NCI-H510A (cell line): ENCODE measurements around the gene ZBP1.

Source experiments
- DNase-seq: peaks from one replicate; lab custom pipeline; 2025; lab: John Stamatoyannopoulos, UW

The ZBP1 gene

GRCh38 chr20:57571782-57572416 is 48.3 kb downstream of the ZBP1 start:
- no peak for DNase-seq

DNA sequence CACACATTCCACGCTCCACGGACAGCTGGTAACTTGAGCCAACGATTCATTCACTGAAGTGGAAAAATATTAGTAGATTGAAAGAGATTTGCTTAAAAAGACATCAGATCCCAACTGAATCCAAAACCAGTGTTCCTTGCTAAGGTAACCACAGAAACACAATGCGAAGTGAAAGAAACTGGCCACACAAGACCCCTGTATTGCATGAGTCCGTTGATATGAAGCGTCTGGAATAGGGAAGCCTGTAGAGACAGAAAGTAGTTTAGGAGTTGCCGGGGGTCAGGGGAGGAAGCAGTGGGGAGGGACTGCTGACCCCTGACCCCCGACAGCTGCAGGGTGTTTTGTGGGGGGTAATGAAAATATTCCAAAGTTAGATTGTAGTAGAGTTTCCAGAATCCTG is 49.3 kb downstream of the ZBP1 start:
- DNase-seq: no peak

DNA sequence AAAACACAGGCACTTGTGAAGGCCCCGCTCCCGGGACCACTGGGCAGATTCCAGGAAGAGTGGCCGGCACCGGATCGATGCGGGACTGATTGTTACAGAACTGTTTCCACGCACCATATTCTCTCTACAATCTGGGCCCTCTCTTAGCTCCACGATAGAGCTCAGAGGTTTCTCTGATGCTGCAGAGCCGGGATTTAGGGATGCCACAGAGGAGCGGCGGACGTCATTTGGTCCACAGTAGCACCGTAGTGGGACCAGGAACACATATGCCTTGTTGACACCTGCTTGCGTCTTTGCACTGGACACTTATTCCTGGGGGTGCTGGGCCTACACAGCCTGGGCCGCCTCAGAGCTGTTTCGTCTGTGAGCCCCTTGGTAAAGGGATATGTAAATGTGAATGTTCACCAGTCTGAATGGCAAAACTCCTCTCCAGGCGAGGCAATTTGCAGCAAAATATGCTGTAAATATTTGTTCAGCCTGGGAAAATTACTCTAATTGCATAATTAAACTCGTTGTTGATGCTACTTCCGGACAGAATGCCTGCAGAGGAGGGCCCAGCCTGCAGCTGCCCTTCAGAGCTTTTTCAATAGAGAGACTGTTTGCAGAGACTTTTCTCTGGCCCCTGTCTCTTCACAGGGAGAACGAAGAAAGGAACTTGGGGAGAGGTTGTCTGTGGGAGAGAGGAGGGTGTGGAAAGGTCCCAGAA is 49.9 kb downstream of the ZBP1 start:
- no peak for DNase-seq

DNA sequence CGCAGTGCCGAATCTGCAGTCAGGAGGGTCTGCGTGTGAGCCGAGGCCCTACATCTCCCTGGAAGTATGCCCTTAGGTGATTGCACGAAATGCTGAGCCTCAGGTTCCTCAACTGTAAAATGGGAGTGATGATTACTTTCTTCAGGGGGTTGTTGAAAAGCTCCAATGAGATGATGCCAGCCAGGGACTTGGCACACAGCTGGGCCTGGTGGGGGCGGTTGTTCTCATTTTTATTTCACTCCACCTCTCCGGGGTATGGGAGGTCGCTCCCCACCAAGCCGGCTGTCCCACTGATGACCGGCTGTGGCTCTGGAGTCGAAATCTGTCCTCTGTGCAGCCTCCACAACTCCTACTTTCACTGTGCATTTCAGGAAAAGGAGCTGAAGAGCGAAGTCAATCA is 51.3 kb downstream of the ZBP1 start:
- DNase-seq: no peak

GRCh38 chr20:57568088-57568896 is 51.9 kb downstream of the ZBP1 start:
- DNase-seq: no peak

DNA sequence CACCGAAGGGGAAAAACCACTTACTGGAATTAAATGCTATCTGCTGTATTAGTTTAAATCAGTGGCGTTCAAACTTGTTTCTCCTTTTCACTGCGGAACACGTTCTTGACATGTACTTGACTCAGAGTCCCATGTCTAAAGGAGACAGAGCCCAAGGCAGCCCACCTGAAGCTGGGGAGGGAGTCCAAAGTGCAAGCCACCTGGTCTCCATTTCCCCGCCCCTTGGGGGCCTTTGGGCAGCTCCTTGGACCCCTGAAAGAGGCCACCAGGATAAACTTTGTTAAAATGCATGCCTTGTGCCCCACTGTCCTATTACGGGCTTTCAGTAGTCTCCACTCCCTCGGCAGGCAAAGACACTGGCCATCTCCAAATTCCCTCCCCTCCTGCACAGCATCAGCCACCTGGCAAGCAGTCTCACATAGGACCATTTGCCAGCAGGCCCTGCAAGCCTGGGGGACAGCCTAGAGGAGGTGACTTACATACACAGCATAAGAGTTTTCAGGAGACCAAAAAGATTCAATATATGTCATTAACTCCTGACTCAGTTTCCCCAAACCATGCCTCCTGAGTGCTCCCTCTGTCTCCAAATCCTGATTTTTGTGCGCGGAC is 52.7 kb downstream of the ZBP1 start:
- DNase-seq: no peak

- no peak for DNase-seq
These were observed 53.3 kb downstream of the ZBP1 start for GRCh38 chr20:57566803-57567459.

DNA sequence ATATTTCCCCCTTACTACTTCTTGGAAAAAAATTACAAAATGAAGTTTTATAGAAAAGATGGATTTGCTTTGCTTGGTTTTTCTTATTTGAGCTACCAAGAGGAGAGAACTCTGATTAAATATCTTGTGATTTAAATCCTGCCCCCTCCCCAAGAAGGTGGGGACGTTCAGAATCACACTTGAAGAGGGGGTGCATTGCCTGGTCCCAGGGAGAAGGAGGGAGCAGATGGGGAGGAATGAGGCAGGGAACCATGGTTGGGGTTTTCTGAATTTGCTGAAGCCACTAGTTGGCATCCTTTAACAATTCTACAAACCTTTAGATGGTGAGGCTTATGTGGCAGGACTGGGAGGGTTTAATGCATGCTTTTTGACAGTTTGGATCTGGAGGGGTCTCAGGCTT is 53.8 kb downstream of the ZBP1 start:
- no peak for DNase-seq

GRCh38 chr20:57564951-57565642 is 55.1 kb downstream of the ZBP1 start:
- no peak for DNase-seq

- no peak for DNase-seq
These were observed 55.9 kb downstream of the ZBP1 start for GRCh38 chr20:57564180-57564802.

- no peak for DNase-seq
These were observed 56.7 kb downstream of the ZBP1 start for GRCh38 chr20:57563522-57563921.

GRCh38 chr20:57562541-57563465 is 57.4 kb downstream of the ZBP1 start:
- DNase-seq: no peak

GRCh38 chr20:57561356-57562279 is 58.6 kb downstream of the ZBP1 start:
- DNase-seq: no peak

GRCh38 chr20:57560554-57561355 is 59.5 kb downstream of the ZBP1 start, which contains the start of gene PCK1:
Gene PCK1, plus strand, starts transcription at chr20:57561110. Its CDS starts 302 bp downstream, at chr20:57561412.
- DNase-seq: no peak

DNA sequence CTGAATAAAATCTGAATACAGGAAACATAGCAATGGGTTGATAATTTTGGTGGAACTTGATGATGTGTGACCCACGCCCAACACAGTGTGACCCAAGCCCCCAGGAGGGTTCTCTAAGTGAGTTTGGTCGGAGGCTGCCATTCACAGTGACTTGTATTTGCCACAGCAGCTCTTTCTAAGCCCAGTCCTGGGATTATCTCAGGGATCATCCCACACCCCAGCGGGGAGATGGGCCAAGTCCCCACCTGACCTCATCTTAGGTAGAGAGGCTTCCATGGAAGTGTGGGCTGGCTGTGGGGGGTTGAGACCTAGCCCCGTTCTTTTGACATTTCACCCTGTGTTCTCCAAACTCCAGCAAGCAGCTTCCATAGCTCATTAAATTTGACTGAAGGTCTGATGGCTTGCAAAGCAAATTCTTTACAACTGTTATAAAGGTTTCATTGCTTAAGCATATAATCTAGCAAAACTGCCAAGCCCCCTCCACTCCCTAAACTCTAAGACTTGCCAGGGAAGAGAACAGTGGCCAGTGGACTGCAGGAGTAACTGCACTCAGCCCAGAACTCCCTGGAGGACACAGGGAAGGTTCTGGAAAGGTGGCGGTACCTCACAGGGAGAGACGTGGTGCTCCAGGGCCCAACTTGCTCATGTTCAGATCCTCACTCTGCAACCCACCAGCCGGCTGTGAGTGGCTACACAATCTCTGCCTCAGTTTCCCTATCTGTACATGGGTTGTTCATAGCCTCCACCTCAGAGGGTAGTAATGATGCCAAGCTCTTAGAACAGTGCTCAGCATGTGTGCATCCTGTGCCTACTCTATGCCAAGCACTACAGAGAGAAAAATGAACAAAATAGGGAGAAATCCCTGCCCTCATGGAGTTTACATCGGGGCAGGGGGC is 60.3 kb downstream of the ZBP1 start:
- no peak for DNase-seq

DNA sequence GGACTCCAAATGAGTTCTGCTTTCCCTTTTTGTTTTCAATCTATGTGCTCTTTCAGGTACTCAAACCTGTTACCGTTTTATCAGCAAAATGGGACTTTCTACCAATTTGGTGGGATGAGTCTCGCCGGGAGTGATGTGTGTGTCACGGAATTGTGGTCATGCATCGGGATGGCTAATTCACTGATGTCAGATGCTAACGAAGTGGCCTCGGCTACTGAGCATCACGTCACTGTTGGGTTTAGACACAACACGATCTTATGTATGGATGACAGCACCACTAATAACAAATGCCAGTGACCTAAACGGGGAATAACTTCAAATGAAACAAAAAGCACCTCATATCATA is 61.0 kb downstream of the ZBP1 start:
- no peak for DNase-seq
